NCI-H446 (cell line): ENCODE data around the gene SMCO2.

ENCODE experiments used
- DNase-seq, 2 experiments: peaks; one replicate each; lab custom pipeline; 2025; lab: John Stamatoyannopoulos, UW

Gene SMCO2

DNA sequence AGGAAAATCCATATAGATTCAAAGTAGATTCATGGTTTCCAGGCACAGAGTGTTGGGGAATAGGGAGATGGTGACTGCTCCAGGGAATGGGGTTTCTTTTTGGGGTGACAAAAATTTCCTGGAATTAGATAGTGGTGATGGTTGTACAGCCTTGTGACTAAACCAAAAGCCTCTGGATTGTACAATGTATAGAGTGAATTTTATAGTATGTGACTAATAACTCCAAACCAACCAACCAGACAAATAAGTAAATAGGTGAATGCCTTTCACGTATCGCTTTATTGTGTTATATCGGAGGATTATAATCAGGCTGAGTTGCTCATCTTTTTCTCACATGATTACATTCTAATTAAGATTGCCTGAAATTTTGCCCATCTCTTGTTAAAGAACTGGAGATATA, 52.8 kb downstream of the SMCO2 start:
- no peak for DNase-seq

DNA sequence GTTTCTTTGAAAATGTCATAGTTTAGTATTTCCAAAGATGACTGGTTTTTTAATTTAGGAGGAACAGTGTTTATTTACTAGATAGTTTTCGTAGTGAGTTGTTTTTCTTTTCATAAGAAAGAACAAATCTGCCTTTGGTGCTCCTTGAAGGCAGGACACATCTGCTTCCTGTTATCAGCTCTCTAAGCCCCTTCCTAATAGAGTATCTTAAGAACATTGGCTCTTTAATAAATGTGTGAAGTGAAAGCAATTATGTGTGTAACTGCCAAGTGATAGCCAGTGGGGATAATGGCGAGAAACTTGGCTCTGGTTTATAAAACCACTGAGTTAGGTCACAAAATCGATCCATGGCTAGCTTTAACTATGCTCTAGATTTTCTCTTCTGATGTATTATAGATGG, 54.0 kb downstream of the SMCO2 start:
- no peak for DNase-seq

DNA sequence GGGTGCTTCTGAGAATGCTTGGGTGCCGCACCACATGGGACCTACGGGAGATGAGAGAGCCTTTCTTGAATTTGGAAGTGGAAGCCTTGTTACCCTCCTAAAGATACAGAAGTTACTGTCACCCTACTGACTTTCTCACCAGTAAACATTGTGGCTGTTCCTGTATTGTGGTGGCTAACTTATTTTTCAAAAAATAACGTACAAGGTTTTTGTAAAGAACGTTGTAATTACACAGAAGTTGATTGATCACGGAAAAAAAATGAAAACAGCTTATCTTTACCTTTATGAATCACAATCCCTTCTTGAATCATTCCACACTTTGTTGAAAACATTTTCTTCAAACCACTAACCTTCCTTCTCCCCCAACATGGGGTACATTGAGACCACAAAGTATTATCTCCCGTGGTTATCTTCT, 55.5 kb downstream of the SMCO2 start:
- DNase-seq: no peak

DNA sequence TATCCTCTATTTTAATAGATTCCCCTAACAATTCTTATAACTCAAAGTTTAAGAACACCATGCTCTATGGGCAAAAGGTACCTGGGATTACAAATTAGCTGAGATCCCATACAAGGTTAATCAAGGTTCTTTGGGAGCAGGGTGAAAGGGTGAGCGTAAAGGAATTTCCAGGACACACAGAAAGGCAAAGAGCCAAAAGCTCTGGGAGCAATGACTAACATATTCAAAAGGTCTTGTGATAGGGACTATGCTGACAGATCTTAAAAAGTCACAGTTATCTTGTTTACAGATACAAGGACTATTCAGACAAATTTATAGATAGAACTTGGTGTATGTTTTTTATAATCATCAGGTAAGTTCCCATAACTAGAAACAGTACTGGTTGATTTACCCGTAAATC, 58.0 kb downstream of the SMCO2 start:
- DNase-seq: no peak

- no peak for DNase-seq
Measured at GRCh38 chr12:27505109-27505508, 58.6 kb downstream of the SMCO2 start.

GRCh38 chr12:27505761-27506160, 59.2 kb downstream of the SMCO2 start:
- DNase-seq: no peak

GRCh38 chr12:27506645-27507189, 60.2 kb downstream of the SMCO2 start:
- DNase-seq: no peak

- DNase-seq: peak in 1 of 2 experiments; percentile 19
Measured at GRCh38 chr12:27508736-27509431, 62.3 kb downstream of the SMCO2 start.

GRCh38 chr12:27511031-27511722, 64.6 kb downstream of the SMCO2 start:
- peak in 1 of 2 experiments; percentile 32 for DNase-seq

DNA sequence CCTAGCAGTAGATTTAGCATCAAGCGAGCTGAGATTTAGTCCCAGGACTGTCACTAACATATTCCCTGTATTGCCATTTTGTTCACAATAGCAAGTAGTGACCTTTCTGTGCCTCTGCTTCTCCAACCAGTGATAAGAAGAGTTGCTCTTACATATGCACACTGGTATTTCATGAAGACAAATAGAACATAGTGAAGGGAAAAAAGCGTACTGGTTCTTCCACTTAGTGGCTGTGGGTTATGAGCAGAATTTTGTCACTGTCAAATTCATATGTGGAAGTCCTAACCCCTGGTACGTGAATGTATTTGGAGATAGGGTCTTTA, 65.1 kb downstream of the SMCO2 start:
- DNase-seq: no peak

DNA sequence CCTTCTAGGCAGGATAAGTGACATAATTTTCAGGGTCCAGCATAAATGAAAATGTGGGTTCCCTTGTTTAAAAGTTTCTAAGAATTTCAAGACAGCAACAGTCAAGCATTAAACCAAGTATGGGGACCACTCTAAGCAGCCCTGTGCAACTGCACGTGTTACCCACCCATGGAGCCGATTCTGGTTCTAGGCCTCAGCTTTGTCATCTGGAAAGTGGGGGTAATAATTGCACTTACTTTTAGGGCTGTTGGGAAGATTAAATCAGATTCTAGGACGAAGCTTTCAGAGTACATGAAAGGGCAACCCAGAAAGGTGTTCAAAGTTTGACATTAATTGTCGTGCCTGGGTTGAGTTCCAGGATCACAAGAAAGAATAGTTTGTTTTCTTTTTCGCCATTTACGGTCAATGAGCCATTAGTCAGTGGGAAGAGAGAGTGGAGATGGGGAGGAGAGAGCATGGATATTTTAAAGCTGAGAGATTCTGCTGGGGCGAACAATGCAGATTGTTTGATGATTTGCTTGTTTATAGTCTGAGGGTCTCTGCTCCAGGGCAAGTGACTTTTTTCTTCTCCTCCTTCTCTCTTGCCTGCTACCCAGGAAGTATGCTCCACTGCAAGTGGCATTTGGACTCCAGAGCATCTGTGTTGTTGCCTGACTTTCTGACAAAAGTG, 66.8 kb downstream of the SMCO2 start:
- no peak for DNase-seq

DNA sequence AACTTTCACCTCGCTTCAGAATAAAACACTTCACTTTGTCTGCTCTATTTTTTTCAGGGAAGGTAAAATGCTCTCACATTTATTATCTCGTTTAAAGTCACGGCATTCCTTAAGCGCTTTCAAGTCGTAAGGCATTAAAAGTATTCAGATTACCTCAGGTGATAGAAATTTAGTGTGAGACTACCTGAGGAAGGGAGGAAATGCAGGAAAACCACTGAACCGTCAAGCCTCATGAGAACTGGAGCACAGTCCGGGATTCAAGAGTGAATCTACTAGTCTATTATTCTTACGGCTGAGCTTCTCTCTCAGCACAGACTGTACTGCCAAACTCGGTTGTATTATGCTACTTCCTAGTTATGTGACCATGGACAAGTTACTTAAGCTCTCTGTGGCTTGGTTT, 69.1 kb downstream of the SMCO2 start:
- DNase-seq: no peak

GRCh38 chr12:27516625-27517024, 70.1 kb downstream of the SMCO2 start:
- DNase-seq: no peak

- no peak for DNase-seq
Measured at GRCh38 chr12:27517546-27517945, 71.0 kb downstream of the SMCO2 start.

DNA sequence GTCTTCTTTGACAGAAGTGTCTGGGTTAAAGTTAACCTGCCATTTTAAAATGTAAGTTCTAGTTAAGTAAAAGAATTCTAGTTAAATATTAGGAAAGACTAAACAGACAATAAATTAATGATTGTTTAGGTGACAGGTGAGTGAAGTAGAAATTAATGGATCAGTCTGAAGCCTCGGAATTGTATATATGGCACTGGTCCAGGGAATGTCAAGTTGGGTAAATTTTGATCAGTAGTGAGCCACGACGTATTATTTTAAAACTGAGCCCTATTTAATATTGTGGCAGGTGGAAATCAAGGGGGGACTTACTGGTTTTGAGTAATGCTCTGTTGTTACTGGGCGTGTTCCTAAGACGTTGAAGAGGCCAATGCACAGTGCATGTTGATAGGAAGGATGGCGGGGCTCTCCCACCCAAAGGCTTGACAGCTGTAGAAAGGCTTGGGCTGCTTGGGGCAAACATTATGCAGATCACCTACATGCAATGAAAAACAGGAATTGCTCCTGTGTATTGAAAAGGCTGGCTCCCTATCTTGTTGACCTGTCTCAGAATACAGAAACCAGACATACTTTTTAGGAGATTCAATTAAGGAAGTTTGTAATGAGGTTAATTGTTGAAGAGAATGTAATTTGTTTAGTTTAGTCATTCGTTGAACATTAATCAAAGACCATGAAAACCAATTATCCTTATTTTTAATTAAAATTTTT, 71.6 kb downstream of the SMCO2 start:
- no peak for DNase-seq

DNA sequence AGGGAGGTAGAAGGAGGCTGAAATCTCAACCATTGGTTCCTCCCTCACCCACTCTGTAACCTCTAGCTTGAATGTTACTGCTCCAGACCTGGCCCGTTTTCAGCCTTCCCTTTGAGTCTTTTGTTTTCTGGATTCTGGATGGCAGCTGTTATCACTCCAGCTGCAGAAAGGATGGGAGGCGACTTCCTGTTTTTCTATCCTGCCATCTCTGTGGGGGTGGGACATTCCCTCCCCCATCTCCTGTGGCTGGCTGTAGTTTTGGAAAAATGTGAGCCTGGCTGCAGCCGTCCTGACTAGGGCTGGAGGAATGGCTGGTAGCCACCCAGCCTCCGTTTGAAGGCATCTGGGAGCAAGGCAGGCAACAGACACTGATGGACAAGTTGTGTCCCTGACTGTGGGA, 74.5 kb downstream of the SMCO2 start:
- DNase-seq: no peak

- DNase-seq: no peak
Measured at GRCh38 chr12:27521981-27522380, 75.4 kb downstream of the SMCO2 start.

- DNase-seq: no peak
Measured at GRCh38 chr12:27523305-27523641, 76.7 kb downstream of the SMCO2 start.

GRCh38 chr12:27523642-27524493, 77.3 kb downstream of the SMCO2 start, which contains the start of gene PPFIBP1:
TSS of gene PPFIBP1 (plus strand) at chr12:27524206. CDS start at chr12:27633397, 109,191 bp downstream.
- peak; percentile 88 to 98 for DNase-seq

- DNase-seq: no peak
Measured at GRCh38 chr12:27524494-27524835, 77.9 kb downstream of the SMCO2 start.
